ENCODE results near the gene FMO4. TPM values are rescaled to one million over a fixed set of nuclear protein-coding genes. Genes with fewer than 3 reads are reported as not detected.
"Not testable (repeated sequence)": the region's sequence is repeated elsewhere in the genome, so short reads cannot be mapped to it uniquely, and the experiment has no call there.

FMO4 gene
- polyA plus RNA-seq, 1 donor from 2014 or later: not detected

DNA sequence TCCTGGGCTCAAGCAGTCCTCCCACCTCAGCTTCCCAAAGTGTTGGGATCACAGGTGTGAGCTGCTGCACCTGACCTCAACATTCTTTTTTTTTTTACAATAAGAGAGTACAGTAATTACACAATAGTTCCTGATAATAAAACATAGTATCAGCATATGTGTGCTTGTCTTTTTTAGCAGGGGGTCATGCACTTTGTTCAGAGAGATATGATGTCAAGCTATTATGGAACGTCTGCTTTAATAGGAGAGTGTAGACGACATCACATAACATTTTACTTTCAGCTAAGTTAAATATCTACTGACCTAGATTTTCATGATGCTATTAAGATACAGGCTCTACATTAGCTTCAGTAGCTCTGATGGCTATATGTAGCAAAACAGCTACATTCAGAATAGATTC, 70.5 kb downstream of the FMO4 start:
- Histone ChIP-seq H3K79me2 (replicated peaks; ENCODE audit: insufficient read depth, low read length) (no peaks in the 10 kb centered on the region), H3K36me3 (ENCODE audit: insufficient read depth, low read length) (no peaks in the 10 kb centered on the region), H3F3A (ENCODE audit: insufficient read depth, low read length, poor library complexity, severe bottlenecking) (no peaks in the 10 kb centered on the region), H4K20me1 (ENCODE audit: insufficient read depth) (no peaks in the 10 kb centered on the region), H3K9me3 (ENCODE audit: low read length) (no peaks in the 10 kb centered on the region), H3K4me2 (ENCODE audit: low read length) (no peak overlapping the region), H2AFZ (ENCODE audit: low read depth, low read length) (no peak overlapping the region), H3K9me2 (ENCODE audit: insufficient read depth, low read length) (no peaks in the 10 kb centered on the region), H3K27ac (ENCODE audit: low read length) (no peak overlapping the region), H3K27me3 (ENCODE audit: insufficient read depth, low read depth, low read length) (no peaks in the 10 kb centered on the region), H3K4me3 (ENCODE audit: low read length) (no peak overlapping the region), H3K9ac (ENCODE audit: low read length) (no peak overlapping the region)
- TF ChIP-seq, protein P1, sequence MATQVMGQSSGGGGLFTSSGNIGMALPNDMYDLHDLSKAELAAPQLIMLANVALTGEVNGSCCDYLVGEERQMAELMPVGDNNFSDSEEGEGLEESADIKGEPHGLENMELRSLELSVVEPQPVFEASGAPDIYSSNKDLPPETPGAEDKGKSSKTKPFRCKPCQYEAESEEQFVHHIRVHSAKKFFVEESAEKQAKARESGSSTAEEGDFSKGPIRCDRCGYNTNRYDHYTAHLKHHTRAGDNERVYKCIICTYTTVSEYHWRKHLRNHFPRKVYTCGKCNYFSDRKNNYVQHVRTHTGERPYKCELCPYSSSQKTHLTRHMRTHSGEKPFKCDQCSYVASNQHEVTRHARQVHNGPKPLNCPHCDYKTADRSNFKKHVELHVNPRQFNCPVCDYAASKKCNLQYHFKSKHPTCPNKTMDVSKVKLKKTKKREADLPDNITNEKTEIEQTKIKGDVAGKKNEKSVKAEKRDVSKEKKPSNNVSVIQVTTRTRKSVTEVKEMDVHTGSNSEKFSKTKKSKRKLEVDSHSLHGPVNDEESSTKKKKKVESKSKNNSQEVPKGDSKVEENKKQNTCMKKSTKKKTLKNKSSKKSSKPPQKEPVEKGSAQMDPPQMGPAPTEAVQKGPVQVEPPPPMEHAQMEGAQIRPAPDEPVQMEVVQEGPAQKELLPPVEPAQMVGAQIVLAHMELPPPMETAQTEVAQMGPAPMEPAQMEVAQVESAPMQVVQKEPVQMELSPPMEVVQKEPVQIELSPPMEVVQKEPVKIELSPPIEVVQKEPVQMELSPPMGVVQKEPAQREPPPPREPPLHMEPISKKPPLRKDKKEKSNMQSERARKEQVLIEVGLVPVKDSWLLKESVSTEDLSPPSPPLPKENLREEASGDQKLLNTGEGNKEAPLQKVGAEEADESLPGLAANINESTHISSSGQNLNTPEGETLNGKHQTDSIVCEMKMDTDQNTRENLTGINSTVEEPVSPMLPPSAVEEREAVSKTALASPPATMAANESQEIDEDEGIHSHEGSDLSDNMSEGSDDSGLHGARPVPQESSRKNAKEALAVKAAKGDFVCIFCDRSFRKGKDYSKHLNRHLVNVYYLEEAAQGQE (IDR thresholded peaks at IDR 0.05; ENCODE audit: borderline replicate concordance): no peak
- no peak for TF ChIP-seq EZH2 (IDR thresholded peaks at IDR 0.05; ENCODE audit: borderline replicate concordance, insufficient read depth, low read length, poor library complexity, severe bottlenecking)
- TF ChIP-seq POLR2AphosphoS5 (IDR thresholded peaks at IDR 0.05): no peak
- TF ChIP-seq MXI1 (conservative IDR thresholded peaks at IDR 0.05; ENCODE audit: poor library complexity, severe bottlenecking): no peak
- no peak for TF ChIP-seq EP300 (conservative IDR thresholded peaks at IDR 0.05; ENCODE audit: poor library complexity, severe bottlenecking)
- no peak for TF ChIP-seq RAD21 (conservative IDR thresholded peaks at IDR 0.05)
- TF ChIP-seq, protein P2, sequence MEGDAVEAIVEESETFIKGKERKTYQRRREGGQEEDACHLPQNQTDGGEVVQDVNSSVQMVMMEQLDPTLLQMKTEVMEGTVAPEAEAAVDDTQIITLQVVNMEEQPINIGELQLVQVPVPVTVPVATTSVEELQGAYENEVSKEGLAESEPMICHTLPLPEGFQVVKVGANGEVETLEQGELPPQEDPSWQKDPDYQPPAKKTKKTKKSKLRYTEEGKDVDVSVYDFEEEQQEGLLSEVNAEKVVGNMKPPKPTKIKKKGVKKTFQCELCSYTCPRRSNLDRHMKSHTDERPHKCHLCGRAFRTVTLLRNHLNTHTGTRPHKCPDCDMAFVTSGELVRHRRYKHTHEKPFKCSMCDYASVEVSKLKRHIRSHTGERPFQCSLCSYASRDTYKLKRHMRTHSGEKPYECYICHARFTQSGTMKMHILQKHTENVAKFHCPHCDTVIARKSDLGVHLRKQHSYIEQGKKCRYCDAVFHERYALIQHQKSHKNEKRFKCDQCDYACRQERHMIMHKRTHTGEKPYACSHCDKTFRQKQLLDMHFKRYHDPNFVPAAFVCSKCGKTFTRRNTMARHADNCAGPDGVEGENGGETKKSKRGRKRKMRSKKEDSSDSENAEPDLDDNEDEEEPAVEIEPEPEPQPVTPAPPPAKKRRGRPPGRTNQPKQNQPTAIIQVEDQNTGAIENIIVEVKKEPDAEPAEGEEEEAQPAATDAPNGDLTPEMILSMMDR (IDR thresholded peaks at IDR 0.05; ENCODE audit: poor library complexity, severe bottlenecking): no peak
- no peak for TF ChIP-seq TAF1 (IDR thresholded peaks at IDR 0.05; ENCODE audit: low read depth)
- no peak for TF ChIP-seq SMC3 (conservative IDR thresholded peaks at IDR 0.05; ENCODE audit: poor library complexity)

- Histone ChIP-seq H4K20me1 (ENCODE audit: insufficient read depth) (no peaks in the 10 kb centered on the region), H3K4me2 (ENCODE audit: low read length) (no peak overlapping the region), H3K9ac (ENCODE audit: low read length) (no peak overlapping the region), H3K79me2 (replicated peaks; ENCODE audit: insufficient read depth, low read length) (no peaks in the 10 kb centered on the region), H3K27ac (ENCODE audit: low read length) (no peak overlapping the region), H3K9me3 (ENCODE audit: low read length) (no peaks in the 10 kb centered on the region), H2AFZ (ENCODE audit: low read depth, low read length) (no peak overlapping the region), H3K9me2 (ENCODE audit: insufficient read depth, low read length) (no peaks in the 10 kb centered on the region), H3K4me3 (ENCODE audit: low read length) (no peak overlapping the region), H3F3A (ENCODE audit: insufficient read depth, low read length, poor library complexity, severe bottlenecking) (no peaks in the 10 kb centered on the region), H3K36me3 (ENCODE audit: insufficient read depth, low read length) (no peaks in the 10 kb centered on the region), H3K27me3 (ENCODE audit: insufficient read depth, low read depth, low read length) (no peaks in the 10 kb centered on the region)
- TF ChIP-seq SMC3 (conservative IDR thresholded peaks at IDR 0.05; ENCODE audit: poor library complexity) (no peak), EP300 (conservative IDR thresholded peaks at IDR 0.05; ENCODE audit: poor library complexity, severe bottlenecking) (no peak), MXI1 (conservative IDR thresholded peaks at IDR 0.05; ENCODE audit: poor library complexity, severe bottlenecking) (no peak), RAD21 (conservative IDR thresholded peaks at IDR 0.05) (no peak), EZH2 (IDR thresholded peaks at IDR 0.05; ENCODE audit: borderline replicate concordance, insufficient read depth, low read length, poor library complexity, severe bottlenecking) (no peak), POLR2AphosphoS5 (IDR thresholded peaks at IDR 0.05) (no peak), TAF1 (IDR thresholded peaks at IDR 0.05; ENCODE audit: low read depth) (no peak)
- TF ChIP-seq, protein P2 (IDR thresholded peaks at IDR 0.05; ENCODE audit: poor library complexity, severe bottlenecking): no peak
- TF ChIP-seq, protein P1 (IDR thresholded peaks at IDR 0.05; ENCODE audit: borderline replicate concordance): no peak
Observed at GRCh38 chr1:171389171-171389570, 75.2 kb downstream of the FMO4 start.

GRCh38 chr1:171390740-171391139, 76.8 kb downstream of the FMO4 start:
- H3K36me3 ChIP-seq (ENCODE audit: insufficient read depth, low read length); H3K9ac ChIP-seq (ENCODE audit: low read length); H3K9me3 ChIP-seq (ENCODE audit: low read length); H2AFZ ChIP-seq (ENCODE audit: low read depth, low read length); H3K4me3 ChIP-seq (ENCODE audit: low read length); H3K9me2 ChIP-seq (ENCODE audit: insufficient read depth, low read length); H3K79me2 ChIP-seq (replicated peaks; ENCODE audit: insufficient read depth, low read length); H3K4me2 ChIP-seq (ENCODE audit: low read length); H4K20me1 ChIP-seq (ENCODE audit: insufficient read depth); H3K27ac ChIP-seq (ENCODE audit: low read length); H3F3A ChIP-seq (ENCODE audit: insufficient read depth, low read length, poor library complexity, severe bottlenecking); H3K27me3 ChIP-seq (ENCODE audit: insufficient read depth, low read depth, low read length): not testable (repeated sequence)
